Measurements from ENCODE around the gene ORM1.

Gene ORM1

GRCh38 chr9:114288193-114289091 is 34.5 kb upstream of the ORM1 start:
- no peak for DNase-seq

- DNase-seq, result no peak
Observed at GRCh38 chr9:114289106-114289505, 33.8 kb upstream of the ORM1 start.

DNA sequence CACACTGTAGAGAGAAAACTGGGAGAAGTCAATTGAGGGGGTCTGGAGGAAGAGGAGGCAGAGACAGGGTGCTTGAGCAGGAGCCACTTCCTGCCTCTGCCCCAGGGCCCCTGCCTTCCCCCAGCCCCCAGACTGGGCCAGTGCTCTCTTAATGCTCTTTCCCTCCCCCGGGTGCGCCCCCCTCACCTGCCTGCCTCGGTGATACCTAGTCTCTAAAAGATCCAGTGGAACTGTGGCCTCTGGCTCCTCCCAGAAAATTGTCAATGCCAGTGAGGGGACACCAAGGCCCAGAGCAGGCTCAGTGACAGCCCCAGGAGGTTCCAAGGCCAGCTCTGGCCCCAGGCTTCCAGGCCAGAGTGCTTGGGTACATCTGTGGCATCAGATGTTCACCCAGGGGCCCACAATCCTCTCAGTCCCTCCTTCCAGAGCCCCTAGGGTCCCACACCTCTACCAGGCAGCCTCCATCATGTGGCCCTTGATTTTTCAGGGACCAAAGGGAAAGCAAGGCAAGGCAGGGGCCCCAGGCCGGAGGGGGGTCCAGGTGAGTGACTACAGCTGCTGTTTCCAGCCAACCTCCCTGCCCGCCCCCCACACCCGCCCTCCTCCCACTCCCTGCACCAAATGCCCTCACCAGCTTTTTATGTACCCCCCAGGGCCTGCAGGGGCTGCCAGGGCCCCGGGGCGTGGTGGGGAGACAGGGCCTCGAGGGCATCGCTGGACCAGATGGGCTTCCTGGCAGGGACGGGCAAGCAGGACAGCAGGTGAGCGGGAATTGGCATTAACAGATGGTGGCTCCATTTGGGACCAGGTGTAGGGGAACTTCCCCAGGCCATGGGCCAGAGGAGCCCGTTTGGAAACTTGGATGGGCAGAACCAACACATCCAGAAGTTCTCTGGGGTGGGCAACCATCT is 33.1 kb upstream of the ORM1 start:
- no peak for DNase-seq

DNA sequence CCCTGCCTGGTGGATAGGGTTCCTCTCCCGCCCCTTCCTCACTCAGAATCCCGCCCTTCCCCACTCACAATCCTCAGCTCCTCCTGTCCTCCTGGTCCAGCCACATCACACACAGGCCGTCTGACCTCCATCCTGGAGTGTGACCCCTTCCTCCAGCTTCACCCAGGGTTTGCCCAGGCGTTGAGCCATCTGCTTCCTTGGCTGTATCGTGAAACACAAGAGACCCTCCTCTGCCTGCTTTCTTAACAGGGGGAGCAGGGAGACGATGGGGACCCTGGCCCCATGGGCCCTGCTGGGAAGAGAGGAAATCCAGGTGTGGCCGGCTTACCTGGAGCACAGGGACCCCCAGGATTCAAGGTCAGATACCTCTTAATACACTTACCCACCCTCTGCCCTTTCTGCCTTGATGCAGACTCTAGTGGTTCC is 32.3 kb upstream of the ORM1 start:
- no peak for DNase-seq

DNA sequence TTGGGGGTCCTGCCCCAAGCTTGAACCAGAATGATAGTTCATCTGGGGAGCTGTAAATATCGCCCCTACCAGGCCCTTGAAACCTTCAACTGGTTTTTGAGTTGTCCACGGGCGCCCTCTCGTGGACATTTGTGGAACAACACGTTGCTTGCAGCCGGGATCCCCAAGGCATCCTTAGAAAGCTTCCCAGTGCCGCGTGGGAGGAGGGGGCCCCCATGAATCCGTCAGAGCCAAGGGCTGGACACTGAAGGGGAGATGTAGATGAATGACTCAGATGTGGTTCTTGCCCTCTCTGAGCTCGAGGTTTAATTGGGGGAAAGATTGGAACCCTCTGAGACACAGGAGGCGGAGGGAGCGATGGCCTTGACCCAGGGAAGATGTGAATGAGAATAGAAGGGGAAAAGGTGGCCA is 31.8 kb upstream of the ORM1 start:
- DNase-seq, result peak; percentile 61

DNA sequence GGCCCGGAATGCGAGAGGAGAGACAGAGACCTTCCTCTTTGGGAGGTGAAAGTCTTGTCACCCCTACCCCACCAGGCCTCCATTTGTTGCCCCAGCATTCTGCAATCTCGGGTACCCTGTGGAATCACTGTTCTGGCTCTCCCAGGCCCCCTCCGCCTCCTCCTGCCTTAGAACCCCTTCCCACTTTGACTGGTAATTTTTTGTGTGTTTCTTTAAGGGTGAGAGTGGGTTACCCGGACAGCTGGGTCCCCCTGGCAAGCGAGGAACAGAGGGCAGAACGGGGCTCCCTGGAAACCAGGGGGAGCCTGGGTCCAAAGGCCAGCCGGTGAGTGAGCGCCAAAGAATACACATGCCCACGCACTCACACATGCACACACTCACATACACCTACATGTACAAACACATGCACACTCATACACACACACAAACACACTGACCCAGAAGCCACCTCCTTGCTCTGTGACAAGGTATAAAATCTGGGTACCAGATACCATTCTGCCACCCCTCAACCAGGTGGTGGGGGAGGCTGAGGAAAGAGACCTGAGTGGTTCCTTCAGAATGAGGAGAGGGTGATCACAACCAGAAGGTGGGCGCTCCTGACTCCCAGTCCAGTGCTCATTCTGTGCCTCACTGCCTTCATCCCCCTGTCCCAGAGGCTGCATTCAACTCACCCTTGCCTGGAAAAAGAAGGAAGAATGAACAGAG is 30.9 kb upstream of the ORM1 start:
- no peak for DNase-seq

DNA sequence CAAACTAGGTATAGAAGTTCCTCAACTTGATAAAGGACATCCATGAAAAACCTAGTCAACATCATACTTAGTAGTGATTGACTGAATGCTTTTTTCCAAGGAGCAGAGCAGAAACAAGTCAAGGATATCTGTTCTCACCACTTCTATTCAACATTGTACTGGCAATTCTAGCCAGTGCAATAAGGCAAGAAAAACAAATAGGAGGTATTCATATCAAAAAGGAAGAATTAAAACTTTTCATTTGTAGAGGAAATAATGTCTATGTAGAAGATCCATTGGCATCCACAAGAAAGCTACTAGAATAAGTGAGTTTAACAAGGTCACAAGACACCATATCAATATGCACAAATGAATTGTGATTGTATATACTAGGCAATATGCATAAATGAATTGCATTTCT is 28.2 kb upstream of the ORM1 start:
- DNase-seq, result no peak

- no peak for DNase-seq
Observed at GRCh38 chr9:114296338-114296737, 26.6 kb upstream of the ORM1 start.

GRCh38 chr9:114299286-114300152 is 23.4 kb upstream of the ORM1 start:
- no peak for DNase-seq

DNA sequence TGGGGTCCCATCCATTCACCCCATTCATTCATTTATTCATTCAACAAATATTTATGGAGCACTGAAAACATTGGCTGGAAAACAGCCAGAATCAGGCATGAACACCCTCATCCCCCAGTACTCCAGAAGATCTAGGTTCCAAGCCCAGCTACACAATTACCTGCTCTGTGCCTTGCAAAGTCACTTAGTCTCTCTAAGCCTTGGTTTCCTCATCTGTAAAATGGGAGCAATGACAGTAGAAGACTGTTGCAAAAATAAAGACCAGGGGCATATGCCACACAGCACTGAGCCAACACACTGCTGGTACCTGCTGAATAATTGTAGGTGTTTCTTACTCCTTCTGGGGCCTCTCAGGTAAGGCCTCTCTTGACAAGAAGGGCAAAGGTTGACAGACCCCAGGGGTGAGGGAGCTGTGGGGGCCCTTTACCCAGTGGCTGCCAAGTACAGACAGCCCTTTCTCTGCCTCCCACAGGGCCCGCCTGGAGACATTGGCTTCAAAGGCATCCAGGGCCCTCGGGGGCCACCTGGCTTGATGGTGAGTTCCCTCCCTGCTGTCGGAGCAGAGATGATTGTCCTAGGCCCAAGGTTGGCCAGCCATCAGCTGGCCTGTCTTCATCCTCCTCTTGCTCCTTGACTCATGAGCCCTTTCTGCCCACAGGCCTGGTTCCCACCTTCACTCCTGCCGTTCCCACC is 22.6 kb upstream of the ORM1 start:
- no peak for DNase-seq

DNA sequence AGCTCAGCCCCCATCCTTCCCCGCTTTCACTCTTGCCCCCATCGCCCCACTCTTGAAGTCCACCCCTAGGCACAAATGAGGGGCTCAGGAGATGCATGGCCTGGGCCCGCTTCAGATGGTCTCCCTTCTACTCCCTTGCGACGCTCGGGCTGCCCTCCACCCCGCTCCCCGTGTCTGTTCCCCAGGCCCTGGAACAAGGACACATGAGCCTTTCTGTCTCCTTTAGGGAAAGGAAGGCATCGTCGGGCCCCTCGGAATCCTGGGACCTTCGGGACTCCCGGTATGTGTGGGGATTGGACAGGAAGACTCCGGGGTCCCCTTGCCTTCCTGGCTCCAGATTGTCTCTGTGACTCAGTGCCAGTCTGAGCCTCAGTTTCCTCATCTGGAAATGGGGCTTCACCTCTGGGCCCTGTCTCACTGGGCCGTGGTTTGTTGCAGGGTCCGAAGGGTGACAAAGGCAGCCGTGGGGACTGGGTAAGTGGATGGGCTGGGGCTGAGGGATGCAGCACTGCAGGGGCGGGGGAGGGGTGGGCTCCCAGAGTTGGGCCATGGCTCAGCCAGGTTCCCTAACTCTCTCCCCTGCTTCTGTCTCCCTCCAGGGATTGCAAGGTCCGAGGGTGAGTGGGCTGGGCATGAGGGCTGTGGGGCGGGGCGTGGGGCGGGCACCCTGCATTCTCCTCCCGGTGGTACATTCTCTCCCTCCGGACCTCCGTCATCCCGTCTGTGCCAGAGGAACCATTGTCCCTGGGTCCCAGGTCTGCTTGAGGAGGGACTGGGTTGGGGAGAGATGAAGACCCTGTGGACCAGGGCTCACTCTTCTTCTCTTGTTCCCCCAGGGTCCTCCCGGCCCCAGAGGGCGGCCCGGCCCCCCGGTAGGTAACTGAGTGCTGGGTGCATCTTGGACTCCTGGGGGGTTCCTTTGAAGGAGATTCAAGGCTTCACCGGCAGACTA is 21.8 kb upstream of the ORM1 start:
- DNase-seq, result no peak

DNA sequence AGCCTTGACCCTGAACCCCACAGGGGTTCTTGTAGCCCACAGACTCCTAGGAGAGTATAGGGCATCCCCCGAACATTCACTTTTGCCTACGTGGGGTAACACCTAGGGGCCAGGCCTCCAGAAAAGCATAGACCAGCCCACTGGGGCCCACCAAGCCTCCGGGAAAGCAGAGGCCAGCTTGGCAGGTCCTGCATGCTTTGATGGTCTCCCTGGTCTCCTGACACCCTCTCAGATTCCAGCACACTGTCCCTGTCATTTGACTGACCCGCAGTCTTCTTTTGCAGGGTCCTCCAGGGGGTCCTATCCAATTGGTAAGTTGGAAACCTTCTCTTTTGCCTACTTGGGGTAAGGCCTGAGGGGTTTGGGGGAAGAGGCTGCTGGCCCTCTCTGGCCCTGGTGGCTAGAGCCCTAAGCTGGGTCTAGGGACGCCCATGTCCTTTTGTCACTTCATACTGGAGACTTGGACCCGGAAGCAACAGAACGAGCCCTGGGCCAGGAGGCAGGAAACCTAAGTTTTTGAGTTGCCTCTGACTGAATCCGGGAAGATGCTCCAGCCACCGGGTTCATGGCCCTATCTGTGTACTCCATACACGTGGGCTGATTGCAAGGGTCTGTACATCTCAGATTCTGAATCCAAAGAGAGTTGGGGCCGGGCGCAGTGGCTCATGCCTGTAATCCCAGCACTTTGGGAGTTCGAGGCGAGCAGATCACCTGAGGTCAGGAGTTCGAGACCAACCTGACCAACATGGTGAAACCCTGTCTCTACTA is 20.9 kb upstream of the ORM1 start:
- no peak for DNase-seq

- DNase-seq, result no peak
Observed at GRCh38 chr9:114302727-114303126, 20.2 kb upstream of the ORM1 start.

DNA sequence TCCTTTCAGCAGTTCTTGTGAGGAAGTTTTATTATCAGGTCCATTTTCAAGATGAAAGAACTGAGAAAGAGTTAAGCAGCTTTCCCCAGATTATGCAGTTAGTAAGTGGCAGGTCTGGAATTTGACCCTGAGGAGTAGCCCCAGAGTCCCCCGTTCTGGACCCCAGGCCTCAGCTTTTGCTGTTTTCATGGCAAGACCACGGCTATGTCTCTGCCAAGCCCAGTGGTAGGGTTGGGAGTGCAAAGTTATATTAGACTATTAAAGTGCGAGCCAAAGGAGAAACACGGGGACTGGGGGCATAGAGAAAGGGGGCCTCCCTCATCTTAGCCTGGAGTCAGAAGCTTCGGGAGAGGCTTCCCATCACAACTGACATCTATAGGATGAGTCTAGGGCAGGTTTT is 19.3 kb upstream of the ORM1 start:
- DNase-seq, result no peak

GRCh38 chr9:114303977-114304376 is 18.9 kb upstream of the ORM1 start:
- no peak for DNase-seq

DNA sequence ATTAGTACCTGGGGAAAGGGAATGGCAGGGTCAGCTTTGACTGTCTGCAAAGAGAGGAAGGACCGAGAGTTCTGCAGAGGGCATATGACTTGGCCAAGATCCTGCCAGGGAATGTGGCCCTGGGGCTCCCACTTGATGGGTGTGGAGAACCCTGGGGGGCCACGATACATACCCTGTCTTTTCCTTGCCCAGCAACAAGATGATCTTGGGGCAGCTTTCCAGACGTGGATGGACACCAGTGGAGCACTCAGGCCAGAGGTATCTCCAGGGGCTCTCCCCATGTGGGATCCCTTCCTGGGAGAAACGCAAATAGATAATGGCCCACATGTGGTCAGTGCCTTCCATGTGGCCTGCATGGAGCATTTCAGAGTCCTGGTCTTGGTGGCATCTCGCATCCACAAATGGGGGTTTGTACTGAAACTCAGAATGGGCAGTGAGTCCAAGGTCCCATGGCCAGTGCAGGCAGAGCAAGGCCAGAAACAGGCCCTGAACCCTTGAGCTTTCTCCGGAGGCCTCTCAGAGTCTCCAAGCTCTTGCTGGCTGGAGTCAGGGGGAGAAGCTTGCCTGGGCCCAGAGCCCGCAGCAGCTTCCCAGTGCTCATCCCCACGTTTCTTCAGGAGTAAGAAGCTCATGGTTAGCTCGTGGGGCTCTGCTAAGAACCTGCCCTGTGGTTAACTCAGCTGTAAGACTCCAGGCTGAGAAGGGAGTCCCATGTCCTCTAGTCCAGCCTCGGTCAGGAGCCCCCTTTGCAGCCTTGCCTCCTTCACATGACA is 18.3 kb upstream of the ORM1 start:
- no peak for DNase-seq

DNA sequence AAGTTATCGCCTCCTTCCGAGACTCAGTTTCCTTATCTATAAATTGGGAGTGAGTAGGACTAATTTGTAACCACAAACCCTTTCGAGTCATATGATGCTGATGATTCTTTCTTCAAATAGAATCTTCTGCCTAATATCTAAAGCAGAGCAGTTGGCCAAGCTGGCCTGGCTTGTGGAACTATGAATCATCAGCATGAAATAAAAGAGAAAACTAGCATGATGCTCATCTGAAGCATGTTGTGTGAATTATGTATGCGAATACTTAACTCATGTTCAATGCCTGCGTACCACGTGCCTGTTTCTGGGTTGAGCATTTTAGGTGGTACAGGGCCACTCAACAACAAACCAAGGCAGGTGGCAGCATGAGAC is 15.0 kb upstream of the ORM1 start:
- no peak for DNase-seq

DNA sequence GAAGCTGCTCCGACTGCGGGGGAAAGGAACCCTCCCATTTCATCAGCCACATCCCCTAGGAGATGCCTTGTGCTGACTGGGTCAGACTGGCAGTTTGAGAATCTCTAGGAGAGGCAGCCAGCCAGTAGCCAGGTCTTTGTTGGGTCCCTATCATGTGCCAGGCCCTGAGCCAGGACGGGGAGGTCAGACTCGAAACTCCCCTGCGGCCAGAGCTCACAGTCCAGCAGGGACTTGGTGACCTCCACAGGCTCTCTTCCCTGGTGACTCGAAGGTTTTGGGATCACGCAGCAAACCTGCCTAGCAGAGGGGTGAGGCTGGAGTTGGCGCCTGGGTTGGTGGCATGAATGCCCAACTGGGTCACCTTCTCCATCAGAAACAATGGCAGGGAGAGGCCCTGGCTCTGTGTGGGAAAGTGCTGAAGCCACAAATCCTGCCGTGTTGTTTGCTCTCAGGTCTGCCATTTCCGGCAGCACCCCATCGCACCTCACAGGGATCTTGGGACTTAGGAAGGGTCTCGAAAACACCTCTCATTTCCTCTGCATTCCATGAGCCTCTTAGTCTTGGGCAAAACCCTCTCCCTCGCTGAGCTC is 14.4 kb upstream of the ORM1 start:
- no peak for DNase-seq
